Stimulated activated CD8-positive, alpha-beta memory T cell treated with anti-CD3 and anti-CD28 coated beads, Interleukin-12 subunit alpha, Interleukin-12 subunit beta, amount 100 ng/mL, for 1 hour (primary cell): Measurements from ENCODE around the gene AJAP1.

Source experiments
- DNase-seq: peaks from one replicate; pipeline ENCODE4 v3.0.0-alpha.2; 2020; ENCODE audit warnings: low read depth

The AJAP1 gene

DNA sequence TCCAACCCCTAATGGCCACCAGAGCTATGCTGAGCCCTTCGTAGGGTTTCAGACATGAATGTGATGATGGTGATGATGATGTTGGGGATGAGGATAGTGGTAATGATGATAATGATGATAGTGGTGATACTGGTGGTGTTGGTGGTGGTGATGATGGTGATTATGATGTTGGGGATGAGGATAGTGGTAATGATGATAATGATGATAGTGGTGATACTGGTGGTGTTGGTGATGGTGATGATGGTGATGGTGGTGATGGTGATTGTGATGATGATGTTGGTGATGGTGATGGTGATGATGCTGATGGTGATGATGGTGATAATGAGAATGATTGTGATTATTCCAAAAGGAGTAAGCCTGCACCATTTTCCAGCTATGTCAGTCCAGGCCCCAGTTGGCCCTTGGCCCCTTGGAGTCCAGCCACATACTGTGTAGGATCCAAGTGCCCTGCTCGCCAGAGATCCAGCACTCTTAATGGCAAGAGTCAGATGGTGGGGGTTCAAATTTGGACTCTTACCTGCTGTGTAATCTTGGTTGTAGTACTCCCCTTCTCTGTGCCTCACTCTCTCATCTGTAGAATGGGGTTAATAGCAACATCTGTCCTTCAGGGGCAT is 28.3 kb downstream of the AJAP1 start:
- DNase-seq = no peak

- no peak for DNase-seq
These were observed 29.7 kb downstream of the AJAP1 start for GRCh38 chr1:4684136-4684535.

GRCh38 chr1:4684864-4685522 is 30.6 kb downstream of the AJAP1 start:
- DNase-seq = no peak

- no peak for DNase-seq
These were observed 31.1 kb downstream of the AJAP1 start for GRCh38 chr1:4685523-4685865.

- DNase-seq = no peak
These were observed 33.5 kb downstream of the AJAP1 start for GRCh38 chr1:4687943-4688342.

- DNase-seq = no peak
These were observed 35.0 kb downstream of the AJAP1 start for GRCh38 chr1:4689271-4689935.

- no peak for DNase-seq
These were observed 35.7 kb downstream of the AJAP1 start for GRCh38 chr1:4689941-4690635.

DNA sequence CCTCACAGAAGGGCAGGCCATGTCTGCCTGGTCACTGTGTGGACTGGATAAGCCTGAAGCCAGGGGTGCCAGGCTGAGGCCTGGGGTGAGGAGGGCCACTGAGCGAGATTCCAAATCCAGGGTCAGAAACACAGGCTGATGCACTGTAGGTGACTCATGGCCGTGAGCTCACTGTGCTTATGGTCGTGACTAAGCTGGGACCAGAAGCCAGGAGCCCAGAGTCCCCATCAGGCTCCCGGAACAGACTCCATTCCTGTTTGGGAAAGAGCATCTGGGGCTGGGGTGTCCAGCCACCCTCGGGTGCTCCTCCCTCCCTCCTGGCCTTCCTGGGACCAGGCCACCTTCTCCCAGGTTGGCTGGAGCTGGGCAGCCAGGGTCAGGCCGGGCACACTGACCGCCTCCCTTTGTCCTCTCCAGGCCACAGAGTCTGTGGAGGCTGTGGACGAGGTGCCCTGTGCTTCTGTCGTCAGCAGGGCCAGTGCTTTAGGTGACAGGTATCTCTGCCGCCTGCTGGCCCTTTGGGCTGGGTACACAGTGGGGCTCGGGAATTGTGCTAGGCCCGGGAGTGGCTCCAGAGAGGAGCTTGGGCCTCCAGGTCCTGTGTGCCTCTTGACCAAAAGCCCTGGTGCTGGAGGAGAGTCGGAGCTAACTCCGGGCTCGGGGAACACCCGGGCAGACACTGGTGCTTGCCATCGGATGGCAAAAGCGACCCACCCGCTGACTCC is 36.7 kb downstream of the AJAP1 start:
- no peak for DNase-seq

GRCh38 chr1:4691766-4692405 is 37.5 kb downstream of the AJAP1 start:
- no peak for DNase-seq

DNA sequence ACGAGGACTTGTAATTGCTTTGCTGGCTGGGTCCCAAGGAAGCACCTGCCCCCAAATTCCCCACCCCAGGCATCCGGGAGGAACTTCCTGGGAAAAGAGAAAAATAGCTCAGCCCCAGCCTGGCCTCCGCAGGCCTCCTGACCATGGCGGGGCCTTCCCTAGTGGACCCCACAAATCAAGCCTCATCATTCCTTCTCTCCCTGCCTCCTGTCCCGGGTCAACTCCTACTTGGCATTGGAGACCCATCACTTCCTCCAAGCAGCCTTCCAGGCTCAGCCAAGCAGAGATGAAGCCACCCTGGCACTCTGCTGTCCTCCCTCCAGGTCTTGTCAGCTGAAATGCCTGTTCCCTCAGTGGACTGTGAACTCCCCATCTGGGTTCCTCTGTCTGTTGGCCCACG is 38.0 kb downstream of the AJAP1 start:
- no peak for DNase-seq

DNA sequence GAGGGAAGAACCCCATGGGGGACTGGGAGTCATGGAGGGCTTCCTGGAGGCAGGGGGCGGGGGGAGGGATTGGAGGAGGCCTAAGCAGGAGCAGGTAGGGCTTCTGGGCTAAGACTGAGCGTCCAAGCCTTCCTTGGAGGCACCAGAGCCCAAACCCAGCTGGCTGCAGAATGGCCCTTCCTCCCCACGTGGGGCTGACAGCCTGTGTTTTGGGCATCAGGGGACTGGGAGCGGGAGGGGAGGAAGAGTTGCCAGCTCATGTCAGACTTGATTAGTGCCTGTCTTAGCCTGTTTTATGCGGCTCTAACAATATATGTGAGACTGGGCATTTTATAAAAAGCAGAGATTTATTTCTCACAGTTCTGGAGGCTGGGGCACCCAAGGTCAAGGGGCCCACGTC is 38.9 kb downstream of the AJAP1 start:
- no peak for DNase-seq

- DNase-seq = no peak
These were observed 39.5 kb downstream of the AJAP1 start for GRCh38 chr1:4693891-4694290.

GRCh38 chr1:4694492-4694891 is 40.1 kb downstream of the AJAP1 start:
- DNase-seq = no peak

GRCh38 chr1:4695241-4695640 is 40.8 kb downstream of the AJAP1 start:
- DNase-seq = no peak

DNA sequence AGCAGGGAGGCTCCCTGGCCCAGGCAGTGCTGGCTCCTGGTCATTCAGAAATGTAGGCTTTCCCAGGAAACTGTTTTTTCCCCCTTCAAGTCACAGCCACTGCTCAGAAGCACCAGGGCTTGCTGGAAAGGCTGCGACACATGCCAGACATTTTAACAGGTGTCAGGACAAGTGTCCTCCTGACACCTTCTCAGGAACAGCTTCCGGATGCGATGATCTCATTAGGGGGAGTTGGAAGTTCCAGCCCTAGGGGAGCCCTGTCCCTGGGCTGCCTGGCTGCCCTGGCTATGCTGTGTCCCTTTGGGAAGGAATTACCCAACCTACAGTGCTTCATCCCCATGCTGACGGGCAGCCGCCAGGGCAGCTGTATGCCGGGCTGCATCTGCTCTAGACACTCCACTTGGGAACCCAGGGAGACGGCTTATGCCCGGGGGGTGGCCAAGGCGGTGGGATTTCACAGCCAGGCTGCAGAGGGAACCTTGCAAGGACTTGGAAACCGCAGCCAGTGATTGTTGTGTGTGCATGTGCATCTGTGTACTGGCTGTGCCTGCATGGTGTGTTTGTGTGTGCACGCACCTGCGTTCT is 41.8 kb downstream of the AJAP1 start:
- no peak for DNase-seq

DNA sequence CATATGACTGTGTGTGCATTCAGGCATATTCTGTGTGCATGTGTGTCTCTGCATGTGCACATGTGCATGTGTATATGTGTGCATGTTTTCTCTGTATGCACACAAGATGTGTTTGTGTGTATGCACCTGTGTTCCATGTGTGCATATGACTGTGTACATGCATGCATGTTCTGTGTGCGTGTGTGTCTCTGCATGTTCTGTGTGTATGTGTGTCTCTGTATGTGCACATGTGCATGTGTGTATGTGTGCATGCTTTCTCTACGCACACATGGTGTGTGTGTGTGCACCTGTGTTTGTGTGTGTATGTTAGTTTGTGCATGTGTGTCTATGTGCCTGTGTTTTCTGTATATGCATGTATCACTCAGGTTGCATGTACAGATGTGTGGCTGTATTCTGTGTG is 42.3 kb downstream of the AJAP1 start:
- no peak for DNase-seq

DNA sequence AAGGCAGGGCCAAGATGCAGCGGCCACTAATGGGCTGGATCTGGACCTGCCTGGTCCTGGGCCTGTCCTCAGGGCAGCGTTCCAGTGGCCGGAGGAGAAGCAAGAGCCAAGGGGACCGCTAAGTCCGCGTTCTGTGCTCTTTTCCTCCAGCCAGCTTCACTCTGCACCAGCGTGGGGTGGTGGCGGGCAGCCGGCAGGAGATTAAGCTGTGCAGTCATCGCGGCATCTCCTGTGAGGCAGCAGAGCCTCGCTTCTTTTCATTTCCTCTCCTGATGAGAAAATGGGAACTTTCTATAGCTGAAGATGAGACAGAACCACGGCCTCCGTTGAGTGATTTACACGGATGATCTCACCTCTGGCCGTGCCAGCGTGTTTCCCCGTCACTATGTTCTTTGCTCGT is 43.4 kb downstream of the AJAP1 start:
- DNase-seq = no peak

- DNase-seq = no peak
These were observed 44.5 kb downstream of the AJAP1 start for GRCh38 chr1:4698911-4699310.

GRCh38 chr1:4699376-4700301 is 45.2 kb downstream of the AJAP1 start:
- no peak for DNase-seq

- DNase-seq = no peak
These were observed 46.4 kb downstream of the AJAP1 start for GRCh38 chr1:4700801-4701200.
